NCI-H2196 (cell line): ENCODE measurements around the gene TNS3.

Experiments used
- DNase-seq: peaks from one replicate; lab custom pipeline; 2025; ENCODE audit not compliant: unreplicated experiment; lab: John Stamatoyannopoulos, UW

Gene TNS3

GRCh38 chr7:47292832-47293309 lies 289.0 kb downstream of the TNS3 start:
- DNase-seq: no peak

- DNase-seq: no peak
Measured at GRCh38 chr7:47291461-47292081, 290.3 kb downstream of the TNS3 start.

GRCh38 chr7:47290867-47291266 lies 291.0 kb downstream of the TNS3 start:
- DNase-seq: no peak

GRCh38 chr7:47290466-47290865 lies 291.4 kb downstream of the TNS3 start:
- DNase-seq: no peak

- no peak for DNase-seq
Measured at GRCh38 chr7:47288060-47288459, 293.9 kb downstream of the TNS3 start.

- DNase-seq: no peak
Measured at GRCh38 chr7:47285860-47286491, 295.9 kb downstream of the TNS3 start.

GRCh38 chr7:47284691-47285635 lies 296.9 kb downstream of the TNS3 start:
- DNase-seq: no peak

GRCh38 chr7:47283497-47284131 lies 298.3 kb downstream of the TNS3 start:
- no peak for DNase-seq

GRCh38 chr7:47282790-47283496 lies 299.0 kb downstream of the TNS3 start:
- no peak for DNase-seq

GRCh38 chr7:47281966-47282643 lies 299.8 kb downstream of the TNS3 start:
- no peak for DNase-seq

GRCh38 chr7:47281161-47281560 lies 300.8 kb downstream of the TNS3 start:
- DNase-seq: no peak

GRCh38 chr7:47280114-47280513 lies 301.8 kb downstream of the TNS3 start:
- no peak for DNase-seq

- no peak for DNase-seq
Measured at GRCh38 chr7:47278043-47278442, 303.9 kb downstream of the TNS3 start.

GRCh38 chr7:47277321-47277781 lies 304.6 kb downstream of the TNS3 start:
- DNase-seq: no peak

GRCh38 chr7:47273974-47274766 lies 307.7 kb downstream of the TNS3 start:
- DNase-seq: no peak

GRCh38 chr7:47273088-47273487 lies 308.8 kb downstream of the TNS3 start:
- DNase-seq: no peak

- no peak for DNase-seq
Measured at GRCh38 chr7:47271749-47272148, 310.2 kb downstream of the TNS3 start.

- DNase-seq: no peak
Measured at GRCh38 chr7:47268851-47269836, 312.8 kb downstream of the TNS3 start.
